ENCODE data around the gene ARHGEF25. TPM values are rescaled to one million over a fixed set of nuclear protein-coding genes. Genes with fewer than 3 reads are reported as not detected.
"Not testable (repeated sequence)": the region's sequence is repeated elsewhere in the genome, so short reads cannot be mapped to it uniquely, and the experiment has no call there.

Gene ARHGEF25
- total RNA-seq, 4 donors from 2014 or later, result 31.2 to 91.2 (median 48.8) TPM

DNA sequence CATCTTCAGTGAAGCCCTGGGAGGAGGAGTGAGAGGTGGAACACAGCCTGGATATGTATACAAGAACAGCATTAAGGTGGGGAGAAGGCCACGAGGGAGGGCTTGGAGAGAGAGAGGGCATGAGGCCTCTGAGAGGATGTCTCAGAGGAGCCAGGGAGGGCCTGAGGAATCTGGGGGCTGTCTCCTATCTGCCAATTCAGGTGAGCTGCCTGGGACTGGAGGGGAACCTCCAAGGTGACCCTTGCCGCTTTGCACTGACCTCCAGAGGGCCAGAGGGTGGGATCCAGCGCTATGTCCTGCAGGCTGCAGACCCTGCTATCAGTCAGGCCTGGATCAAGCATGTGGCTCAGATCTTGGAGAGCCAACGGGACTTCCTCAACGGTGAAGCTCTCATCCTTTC lies 4.4 kb downstream of the ARHGEF25 start:
- Histone ChIP-seq H3K36me3 (peaks cover 0 to 43% (median 0%) of the 10 kb centered on the region in 3 donors), H3K27ac (no peak overlapping the region), H3K4me3 (no peak overlapping the region), H3K9me3 (no peaks in the 10 kb centered on the region), H3K27me3 (peaks cover 0 to 16% of the 10 kb centered on the region in 2 donors), H3K4me1 (peaks cover 0 to 58% (median 12%) of the 10 kb centered on the region in 4 donors)
- TF ChIP-seq CTCF (IDR thresholded peaks at IDR 0.05) (no peak), POLR2A (IDR thresholded peaks at IDR 0.05) (no peak), EP300 (IDR thresholded peaks at IDR 0.05) (no peak)
- no peak for DNase-seq (ENCODE audit: low spot score in 2 of 2)
- 74 to 91% methylated on average over 4 to 5 of the region's 5 CpGs for WGBS, 2 donors

DNA sequence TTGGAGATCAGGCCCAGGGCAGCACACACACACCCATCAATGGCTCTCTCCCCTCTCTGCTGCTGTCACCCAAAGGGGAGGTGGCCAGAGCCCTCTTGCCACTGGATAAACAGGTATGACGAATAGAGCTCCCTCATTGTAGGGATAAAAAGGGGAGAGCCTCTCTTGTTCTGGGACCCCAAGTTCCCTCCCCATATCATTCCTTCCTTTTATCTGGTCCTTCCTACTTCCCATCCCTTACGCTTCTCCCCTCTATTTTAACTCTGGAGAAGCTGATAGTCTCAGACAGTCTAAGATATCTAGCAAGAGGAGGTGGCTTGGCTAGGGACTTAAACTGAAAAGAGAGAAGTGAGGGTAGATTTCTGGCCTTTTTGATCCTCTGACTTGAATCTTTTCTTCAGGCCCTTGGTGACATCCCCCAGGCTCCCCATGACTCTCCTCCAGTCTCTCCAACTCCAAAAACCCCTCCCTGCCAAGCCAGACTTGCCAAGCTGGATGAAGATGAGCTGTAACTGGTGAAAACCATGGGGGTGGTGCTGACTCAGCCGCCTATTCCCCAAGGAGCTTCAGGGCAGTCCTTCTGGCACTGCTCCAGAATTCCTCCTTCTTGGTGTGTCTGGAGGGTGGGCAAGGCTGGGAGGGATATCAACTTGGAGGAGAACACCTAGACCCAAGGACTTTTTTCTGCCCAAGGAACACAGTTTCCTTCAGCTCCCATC lies 5.3 kb downstream of the ARHGEF25 start:
- no peak overlapping the region for H3K27ac ChIP-seq
- no peak for DNase-seq (ENCODE audit: low spot score in 2 of 2)
- WGBS, 2 donors, result 74 to 79% methylated on average over 3 of the region's 3 CpGs
- no peak for TF ChIP-seq POLR2A (IDR thresholded peaks at IDR 0.05)
- no peaks in the 10 kb centered on the region for H3K9me3 ChIP-seq
- H3K4me1 ChIP-seq, result peaks cover 0 to 58% (median 19%) of the 10 kb centered on the region in 4 donors
- H3K27me3 ChIP-seq, result peaks cover 0 to 26% of the 10 kb centered on the region in 2 donors
- H3K36me3 ChIP-seq, result peaks cover 0 to 43% (median 0%) of the 10 kb centered on the region in 3 donors
- no peak overlapping the region for H3K4me3 ChIP-seq

GRCh38 chr12:57617942-57618341 lies 6.7 kb downstream of the ARHGEF25 start:
- DNase-seq (ENCODE audit: low spot score in 2 of 2), result no peak
- Histone ChIP-seq H3K27ac (no peak overlapping the region), H3K9me3 (no peaks in the 10 kb centered on the region), H3K27me3 (peaks cover 0 to 39% of the 10 kb centered on the region in 2 donors), H3K36me3 (peaks cover 0 to 43% (median 0%) of the 10 kb centered on the region in 3 donors), H3K4me3 (no peak overlapping the region), H3K4me1 (peaks cover 0 to 50% (median 19%) of the 10 kb centered on the region in 4 donors)
- no peak for TF ChIP-seq POLR2A (IDR thresholded peaks at IDR 0.05)
- no peak for TF ChIP-seq CTCF (IDR thresholded peaks at IDR 0.05)
- TF ChIP-seq EP300 (IDR thresholded peaks at IDR 0.05), result no peak
- WGBS, 2 donors, result 61 to 62% methylated on average over 10 to 11 of the region's 11 CpGs

DNA sequence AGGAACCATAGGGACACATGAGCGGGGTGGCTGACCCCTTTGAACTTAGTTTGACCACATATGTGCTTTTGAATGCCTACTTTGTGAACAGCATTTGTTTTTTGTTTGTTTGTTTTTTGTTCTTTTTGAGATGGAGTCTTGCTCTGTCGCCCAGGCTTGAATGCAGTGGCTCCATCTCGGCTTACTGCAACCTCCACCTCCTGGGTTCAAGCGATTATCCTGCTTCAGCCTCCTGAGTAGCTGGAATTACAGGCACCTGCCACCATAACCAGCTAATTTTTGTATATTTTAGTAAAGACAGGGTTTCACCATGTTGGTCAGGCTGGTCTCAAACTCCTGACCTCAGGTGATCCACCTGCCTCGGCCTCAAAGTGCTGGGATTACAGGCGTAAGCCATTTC lies 7.2 kb downstream of the ARHGEF25 start:
- not testable (repeated sequence) for DNase-seq (ENCODE audit: low spot score in 2 of 2); H3K27ac ChIP-seq; H3K9me3 ChIP-seq; H3K4me3 ChIP-seq
- 91% methylated on average over 6 of the region's 6 CpGs for WGBS, 2 donors
- peaks cover 0 to 39% of the 10 kb centered on the region in 2 donors for H3K27me3 ChIP-seq
- H3K36me3 ChIP-seq, result peaks cover 0 to 43% (median 0%) of the 10 kb centered on the region in 3 donors
- H3K4me1 ChIP-seq, result peaks cover 0 to 45% (median 19%) of the 10 kb centered on the region in 4 donors

- Histone ChIP-seq H3K36me3 (peaks cover 0 to 39% (median 0%) of the 10 kb centered on the region in 3 donors), H3K4me3 (no peak overlapping the region), H3K27me3 (peaks cover 0 to 39% of the 10 kb centered on the region in 2 donors), H3K9me3 (no peaks in the 10 kb centered on the region), H3K27ac (no peak overlapping the region), H3K4me1 (peaks cover 0 to 39% (median 16%) of the 10 kb centered on the region in 4 donors)
- WGBS, 2 donors, result 57 to 64% methylated on average over 16 of the region's 16 CpGs
- no peak for DNase-seq (ENCODE audit: low spot score in 2 of 2)
- no peak for TF ChIP-seq CTCF (IDR thresholded peaks at IDR 0.05)
- no peak for TF ChIP-seq POLR2A (IDR thresholded peaks at IDR 0.05)
- TF ChIP-seq EP300 (IDR thresholded peaks at IDR 0.05), result no peak
Measured at GRCh38 chr12:57618966-57619433, 7.8 kb downstream of the ARHGEF25 start.
